Activated CD8-positive, alpha-beta memory T cell treated with anti-CD3 and anti-CD28 coated beads, Interleukin-2, amount 50 U/mL, for 1 hour (primary cell): Measurements from ENCODE around the gene FGG.

ENCODE experiments used
- DNase-seq: peaks from one replicate; pipeline ENCODE4 v3.0.0-alpha.2; 2020; ENCODE audit errors: extremely low read depth

Gene FGG

DNA sequence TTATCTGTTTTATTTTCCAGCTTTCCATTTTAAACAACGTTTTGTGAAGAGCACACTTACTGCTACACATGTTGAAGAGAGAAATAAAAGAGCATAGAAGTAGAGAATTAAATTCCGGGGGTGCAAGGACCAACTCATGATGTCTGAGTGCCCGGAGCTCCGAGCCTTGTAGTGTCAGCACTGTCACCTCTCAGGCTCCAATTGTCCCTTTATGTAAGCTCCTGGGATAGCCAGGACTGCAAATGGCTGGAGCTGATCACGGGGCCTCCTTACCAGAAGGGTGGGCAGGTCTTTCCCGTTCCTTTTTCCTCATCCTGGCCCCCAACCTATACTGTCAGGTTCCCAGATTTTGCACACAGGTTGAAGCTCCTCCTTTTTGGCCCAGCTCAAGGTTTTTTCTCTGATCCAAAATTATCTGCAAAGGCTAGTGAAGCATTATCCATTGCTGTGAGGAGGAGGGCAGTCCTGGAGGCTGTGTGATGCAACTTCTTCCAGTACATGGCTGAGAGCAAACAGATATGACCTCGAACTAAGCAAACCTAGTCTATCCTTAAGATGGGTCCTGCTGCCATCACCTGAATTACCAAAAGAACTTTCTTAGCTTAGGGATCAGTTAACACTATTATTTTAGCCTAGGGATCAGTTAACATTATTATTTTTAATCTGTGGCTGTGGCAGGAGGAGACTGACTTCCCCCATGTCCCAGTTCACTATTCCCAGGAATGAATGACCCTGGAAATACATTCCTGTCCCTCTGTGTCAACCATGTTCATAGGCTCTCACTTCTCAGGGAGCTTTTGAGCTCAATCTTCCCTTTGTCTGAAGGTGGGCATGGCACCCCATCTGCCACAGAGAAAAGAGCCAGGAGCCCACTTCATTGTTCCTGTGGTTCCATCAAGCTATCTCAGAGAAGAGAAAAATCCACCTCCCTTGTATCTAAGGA is at the start of gene FGG:
Gene FGG, minus strand, starts transcription at position 185 of the 943 bp plus-strand sequence. Its CDS starts 47 bp downstream, at position 138.
- no peak for DNase-seq

DNA sequence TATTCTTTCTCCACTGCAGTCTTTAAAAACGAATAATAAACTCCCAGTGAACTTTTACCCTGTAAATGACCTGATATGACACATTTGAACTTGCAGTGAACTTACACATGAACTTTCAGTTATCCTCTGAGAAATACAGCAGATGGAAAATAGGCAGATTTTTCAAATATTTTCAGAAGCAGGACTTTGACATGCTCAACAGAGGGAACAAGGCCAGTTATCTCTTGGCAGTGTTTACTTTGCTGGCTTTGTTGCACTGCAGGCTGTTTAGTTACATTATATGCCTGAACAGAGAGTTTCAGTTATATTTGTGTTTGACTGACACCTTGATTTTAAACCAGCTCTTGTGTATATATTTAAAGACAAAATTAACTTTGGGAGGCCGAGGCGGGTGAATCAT is 47.6 kb upstream of the FGG start:
- DNase-seq = no peak

DNA sequence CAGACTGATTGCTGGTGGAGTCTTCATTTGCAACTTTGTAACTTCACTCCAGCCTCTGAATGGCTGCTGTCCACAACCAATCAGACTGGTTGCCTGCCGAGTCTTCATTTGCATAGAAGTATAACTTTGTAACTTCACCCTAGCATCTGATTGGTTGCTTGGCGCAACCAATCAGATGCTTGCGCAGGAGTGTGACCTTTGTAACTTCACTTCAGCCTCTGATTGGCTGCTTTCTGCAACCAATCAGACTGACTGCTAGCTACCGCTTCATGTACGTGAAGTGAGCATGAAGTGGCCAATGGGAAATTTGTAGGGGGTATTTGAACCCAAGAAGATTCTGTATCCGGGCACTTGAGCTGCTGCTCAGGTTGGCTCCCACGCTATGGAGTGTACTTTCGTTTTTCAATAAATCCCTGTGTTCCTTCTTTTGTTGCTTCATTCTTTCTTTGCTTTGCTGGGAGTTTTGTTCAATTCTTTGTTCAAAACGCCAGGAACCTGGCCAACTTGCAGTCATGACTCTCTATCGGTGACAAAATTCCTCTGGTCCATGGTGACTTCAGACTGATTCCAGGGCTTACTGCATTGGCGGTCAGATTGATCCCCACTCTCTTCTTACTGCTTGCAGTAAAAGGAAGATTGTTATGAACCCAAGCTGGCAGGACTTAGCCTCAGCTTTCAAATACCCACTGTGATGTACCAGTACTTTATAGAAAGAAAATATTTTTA is 46.4 kb upstream of the FGG start:
- no peak for DNase-seq

DNA sequence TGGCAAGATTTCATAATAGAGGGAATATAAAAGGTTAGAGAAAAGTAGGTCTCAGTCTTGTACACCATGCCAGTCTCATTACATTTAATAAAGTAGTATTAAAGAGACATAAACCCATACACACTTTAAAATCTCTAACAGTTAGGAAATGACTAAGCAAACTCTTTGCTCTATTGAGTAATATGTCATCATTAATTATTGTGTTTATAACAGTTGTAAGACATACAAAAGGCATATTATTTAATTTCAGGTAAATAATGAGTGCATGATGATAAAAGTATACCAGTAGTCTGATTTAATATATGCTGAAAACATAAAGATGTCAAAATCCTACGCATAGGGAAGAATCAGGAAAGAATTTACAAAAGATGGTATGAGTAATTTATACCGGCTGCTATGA is 31.0 kb upstream of the FGG start:
- no peak for DNase-seq

DNA sequence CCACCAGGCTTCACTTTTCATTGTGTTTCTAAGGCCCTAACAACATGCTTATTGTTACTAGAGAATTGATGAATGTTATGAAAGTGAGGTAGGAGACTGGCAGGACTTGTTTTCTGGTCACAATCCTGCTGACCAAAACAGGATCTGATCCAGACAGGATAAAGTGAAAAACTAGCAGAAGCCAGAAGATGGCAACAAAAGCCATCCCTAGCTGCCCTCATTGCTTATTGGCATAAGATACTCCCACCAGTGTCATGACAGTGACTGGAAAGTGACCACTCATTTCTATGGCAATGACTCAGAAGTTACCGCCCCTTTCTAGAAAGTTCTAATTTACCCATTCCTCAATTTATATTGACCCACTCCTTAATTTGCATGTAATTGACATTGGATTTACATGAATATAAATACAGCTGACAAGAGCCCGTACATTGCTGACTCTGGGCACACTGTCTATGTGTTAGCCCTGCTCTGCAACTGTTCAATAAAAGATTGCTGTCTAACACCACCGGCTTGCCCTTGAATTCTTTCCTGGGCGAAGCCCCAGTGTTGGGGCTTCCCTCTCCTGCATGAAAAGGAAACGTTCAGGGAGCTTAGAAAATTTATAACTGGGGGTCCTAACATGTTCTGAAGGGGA is 30.0 kb upstream of the FGG start:
- no peak for DNase-seq

DNA sequence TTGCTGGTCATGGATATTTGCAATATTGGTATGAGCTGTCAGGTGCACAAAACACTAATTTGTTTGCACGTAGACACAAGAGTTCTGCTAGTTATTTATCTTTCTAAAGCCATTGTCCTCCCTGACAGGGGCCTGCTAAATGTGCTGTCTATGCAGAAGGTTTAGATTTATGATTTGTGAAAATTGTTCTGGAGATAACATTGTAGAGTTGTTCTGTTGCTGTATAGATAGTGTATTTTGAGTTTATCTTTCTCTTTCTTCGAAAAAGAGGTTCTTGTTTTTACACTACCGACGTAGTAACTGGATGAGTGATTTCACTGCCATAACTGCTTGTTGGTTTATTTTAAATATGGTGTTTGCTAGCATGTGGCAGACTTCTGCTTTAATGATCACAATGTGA is 28.5 kb upstream of the FGG start:
- no peak for DNase-seq

DNA sequence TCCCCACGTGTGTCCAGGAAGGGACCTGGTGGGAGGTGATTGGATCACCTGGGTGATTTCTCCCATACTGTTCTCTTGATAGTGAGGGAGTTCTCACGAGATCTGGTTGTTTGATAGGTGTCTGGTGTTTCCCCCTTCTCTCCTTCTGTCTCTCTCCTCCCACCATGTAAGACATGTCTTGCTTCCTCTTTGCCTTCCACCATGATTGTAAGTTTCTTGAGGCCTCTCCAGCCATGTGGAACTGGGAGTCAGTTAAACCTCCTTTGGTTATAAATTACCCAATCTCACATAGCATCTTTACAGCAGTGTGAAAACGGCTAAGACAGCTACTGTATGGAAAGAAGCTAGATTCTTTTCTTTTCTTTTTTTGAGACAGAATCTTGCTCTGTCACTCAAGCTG is 21.6 kb upstream of the FGG start:
- no peak for DNase-seq

DNA sequence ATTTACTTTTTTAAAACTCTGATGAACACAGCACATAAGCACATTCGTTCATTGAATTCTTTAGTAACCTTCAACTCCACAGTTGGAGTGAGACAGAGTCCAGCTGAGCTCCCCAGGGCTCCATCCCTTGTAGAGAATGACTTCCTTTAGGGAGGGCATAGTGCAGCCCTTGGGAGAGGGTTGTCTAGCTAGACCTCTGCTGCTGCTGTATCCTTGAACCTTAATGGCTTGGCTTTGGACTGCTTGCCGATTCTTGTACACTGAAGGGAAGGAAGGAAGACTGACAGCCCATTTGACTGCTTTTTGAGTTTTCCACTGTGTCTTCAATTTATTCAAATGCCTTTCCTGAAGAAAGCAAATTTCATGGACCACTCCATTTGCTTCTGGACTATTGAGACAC is 19.4 kb upstream of the FGG start:
- no peak for DNase-seq

DNA sequence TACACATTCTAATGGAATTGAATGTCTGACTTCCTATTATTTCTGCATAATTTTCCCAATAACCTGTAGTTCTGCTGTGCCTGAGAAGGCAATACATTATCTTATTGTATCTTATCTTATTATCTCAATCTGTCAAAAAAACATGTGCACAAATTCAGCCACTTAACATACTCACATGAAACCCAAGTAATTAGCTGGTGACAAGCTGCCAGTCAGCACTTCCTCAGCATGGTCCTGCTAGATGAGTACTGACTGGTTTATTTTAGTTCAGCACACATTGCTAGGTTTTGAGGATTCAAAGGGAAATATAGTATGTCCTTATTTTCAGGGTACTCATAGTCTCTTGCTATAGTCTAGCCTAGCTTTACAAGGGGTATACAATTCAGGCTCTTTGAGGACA is 17.9 kb upstream of the FGG start:
- no peak for DNase-seq

DNA sequence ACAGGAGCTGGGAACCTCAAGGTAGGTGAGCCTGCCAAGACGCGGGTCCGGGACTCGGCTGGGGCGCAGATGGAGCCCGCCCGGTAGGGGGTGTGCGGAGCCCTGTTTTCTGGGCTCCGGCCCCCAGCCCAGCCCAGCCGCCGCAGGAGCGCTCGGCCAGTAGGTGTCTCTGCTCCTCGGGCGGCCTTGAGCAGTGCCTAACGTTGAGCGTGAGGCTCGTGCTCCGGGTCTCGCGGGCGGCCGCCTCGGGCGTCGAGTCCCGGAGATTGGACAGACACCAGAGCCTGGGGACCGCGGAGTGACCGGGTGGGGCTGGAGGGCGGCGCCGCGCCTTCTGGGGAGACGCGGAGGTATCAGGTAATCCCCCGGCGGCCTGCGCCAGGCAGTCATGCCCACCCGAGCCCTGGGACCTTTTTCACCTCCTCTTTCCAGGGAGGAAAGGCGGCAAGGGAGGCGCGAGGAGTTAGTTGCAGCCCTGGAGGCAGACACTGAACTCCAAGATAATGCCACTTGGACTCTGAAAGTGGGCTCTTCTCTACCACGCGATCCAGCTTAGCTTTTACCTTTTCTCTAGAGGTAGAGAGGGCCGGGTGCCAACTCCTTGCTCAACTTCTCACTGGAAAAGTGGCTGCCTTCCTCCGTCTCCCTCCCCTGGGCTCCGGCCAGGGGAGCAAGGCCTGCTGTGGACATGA is 14.5 kb upstream of the FGG start:
- no peak for DNase-seq

DNA sequence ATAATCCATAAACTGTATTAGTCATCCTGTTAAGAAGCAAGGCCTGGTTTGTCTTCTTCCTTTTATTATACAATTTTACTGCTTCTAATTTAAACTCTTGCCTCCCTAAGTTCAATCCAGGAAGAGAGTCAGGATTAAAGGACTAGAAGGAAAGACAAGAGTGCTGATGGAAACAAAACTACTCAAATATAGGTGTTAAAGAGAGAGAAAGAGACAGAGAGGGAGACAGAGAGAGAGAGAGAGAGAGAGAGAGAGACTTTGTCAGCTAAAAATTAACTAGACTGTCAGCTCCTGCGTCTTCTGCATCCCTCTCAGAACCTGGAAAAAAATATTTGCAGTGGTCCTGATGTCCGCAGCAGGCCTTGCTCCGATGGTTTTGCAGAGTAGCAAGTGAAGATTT is 13.5 kb upstream of the FGG start:
- DNase-seq = no peak

DNA sequence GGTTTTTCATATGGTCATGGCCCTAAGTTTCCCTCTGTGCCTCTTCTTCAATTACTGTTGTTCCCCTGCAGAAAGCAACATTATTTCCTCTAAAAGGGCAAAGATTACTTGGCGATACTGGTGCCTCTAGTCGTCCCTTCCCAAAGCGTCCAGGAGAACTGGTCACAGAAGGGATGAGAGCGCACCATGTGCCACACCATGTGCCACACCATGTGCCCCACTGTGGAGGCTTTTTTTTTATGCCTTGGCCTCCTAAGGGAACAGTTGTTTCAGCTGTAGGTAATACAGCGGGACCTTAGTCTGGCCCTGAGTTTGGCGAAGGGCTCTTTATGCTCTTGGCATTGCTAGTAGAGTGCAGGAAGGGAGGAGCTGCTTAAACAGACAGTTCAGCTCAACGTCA is 11.5 kb upstream of the FGG start:
- DNase-seq = no peak

DNA sequence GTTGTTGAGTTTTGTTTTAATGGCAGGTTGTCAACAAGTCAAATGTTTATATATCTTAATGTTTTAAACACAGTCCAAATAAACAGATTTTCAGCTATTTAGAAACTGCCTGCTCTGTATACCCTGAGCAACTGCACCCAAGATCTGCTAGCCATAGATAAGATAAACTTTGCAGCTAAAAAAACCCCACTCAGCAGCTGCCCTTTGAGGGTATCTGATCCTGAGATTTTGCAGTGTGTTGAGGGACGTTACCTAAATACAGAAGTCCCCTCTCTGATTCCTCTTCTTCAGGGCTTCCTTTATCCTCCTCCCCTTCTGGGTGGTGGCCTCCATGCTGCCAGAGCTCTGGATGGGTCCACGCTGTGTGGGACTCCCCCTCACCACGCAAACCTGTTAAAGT is 11.0 kb upstream of the FGG start:
- DNase-seq = no peak

DNA sequence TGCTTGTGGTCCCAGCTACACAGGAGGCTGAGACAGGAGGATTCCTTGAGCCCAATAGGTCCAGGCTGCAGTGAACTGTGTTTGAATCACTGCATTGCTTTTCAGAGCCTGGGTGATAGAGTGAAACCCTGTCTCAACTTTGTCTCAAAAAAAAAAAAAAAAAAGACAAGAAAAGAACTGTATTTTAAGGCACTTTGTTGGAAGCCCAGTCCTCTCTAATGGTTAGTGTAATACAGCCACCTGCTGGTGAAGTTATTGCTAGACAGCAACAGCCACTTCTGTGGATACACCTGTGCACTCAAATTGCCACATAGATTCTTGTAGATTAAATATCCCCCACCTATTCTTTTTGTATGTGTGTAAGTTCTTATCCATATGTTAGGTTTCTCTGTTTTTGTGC is 10.1 kb upstream of the FGG start:
- no peak for DNase-seq

DNA sequence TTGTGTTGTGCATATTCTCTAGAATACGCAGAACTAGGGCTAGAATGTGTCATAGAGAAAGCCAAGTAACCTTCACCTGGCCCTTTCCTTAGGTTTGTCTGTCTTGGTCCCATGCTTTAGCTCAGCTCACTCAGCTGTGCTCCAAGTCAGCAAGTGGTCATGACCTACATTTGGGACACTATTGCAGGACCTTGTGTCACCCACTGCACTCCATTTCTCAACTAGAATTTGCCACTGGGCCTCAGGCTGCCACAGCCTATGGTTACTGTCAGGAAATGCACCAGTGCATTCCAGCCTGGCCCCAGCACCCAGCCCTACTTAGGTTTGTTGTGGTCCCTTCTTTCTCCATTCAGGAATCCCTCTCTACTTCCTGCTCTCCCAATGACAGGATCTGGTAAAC is 7.7 kb upstream of the FGG start:
- DNase-seq = no peak

DNA sequence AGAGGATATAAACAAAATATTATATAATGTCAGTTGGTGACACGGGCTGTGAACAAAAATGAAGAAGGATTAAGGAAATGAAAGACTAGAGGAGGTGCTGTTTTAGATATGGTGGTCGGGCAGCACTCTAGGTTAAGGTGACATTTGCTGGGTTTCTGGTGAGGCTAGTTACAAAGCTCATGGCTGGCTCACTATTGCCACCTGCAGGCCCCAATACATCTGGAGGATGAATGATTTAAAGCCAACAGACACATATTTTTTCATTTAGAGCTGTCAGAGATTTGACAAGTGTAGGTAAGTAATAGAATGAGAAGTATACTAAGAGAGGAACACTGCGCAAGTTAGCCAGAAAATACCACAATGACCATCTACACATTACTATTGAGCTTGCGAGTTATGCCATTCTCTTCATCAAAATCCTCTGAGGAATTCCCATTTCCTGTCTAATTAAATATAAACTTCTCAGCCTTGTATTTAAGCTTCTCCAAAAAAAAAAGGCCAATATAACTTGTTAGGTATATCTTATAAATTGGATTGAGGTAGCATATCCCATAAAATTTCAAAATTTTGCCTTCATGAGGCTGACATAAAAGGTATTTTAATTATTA is 6.4 kb upstream of the FGG start:
- DNase-seq = peak; percentile 7

DNA sequence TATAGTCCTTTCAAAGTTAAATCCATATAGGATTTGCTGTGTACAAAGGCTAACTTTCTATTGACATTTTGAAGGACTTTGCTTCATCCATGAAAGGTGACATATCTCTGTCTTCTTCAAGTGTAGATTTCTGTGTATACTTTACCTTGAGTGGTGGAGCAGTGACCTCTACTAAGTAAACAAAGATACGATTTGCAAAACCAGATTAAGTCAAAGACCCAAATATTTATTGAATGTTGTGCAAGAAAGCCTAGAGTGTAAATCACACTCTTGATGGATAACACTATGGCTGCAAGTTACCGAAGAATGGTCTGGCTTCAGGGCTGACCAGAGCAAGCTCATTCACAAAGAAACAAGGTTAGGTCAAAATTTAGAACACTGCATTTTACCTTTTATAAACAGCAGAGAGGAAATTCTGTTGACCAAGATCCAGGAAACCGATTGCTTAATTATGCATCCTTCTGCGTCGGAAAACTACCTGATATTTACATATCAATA is 5.4 kb upstream of the FGG start:
- no peak for DNase-seq

DNA sequence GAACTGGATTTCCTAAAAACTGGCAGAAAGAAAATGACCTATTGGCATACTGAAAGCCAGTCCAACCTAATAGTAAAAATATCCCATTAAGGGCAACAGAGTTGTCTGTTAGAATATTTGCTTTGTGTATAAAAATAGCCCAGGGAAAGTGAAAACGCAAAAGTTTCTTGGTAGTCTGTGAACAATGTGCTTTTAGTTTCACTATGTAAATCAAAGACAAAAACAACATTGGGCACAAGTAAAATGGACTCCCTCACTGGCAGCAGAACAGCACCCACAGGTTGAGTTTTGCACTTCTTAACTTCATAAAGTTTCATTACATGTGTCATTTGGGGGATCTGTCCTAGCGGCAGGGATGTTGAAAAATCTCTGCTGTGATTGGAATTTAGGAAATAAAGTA is 4.3 kb upstream of the FGG start:
- no peak for DNase-seq

DNA sequence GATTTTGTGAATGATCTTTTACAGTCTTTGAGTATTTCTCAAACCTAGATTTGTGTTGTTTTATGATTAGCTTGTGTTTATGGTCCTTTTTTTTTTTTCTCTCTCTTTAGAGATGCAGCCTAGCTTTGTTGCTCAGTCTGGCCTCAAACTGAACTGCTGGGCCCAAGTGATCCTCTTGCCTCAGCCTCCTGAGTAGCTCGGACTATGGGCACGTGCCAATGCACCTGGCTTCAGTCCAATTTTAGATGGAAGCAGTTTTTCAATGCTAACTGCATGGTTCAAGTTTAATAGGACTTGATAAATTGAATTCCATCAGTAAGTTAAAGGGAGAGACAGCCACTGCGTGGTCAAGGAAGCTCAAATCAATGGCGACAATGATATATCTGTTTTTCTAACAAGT is 3.8 kb upstream of the FGG start:
- no peak for DNase-seq

DNA sequence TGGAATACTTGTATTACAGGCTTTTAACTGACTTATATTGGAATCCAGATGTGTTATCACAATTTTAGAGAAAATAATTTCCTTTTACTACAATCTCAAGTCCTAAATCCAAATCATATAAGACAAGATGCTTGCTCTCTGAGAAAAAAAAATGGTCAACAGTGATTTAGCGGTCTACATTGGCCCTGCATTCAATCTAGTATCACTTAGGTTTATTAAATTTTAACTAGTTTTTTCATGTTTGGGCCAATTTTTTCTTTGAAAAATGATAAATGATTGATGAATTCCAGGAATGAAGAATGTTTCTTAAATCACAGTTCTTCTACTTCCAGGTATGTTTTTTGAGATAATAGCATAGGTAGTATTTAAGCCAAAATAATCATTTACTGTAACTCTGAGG is 2.8 kb upstream of the FGG start:
- no peak for DNase-seq

DNA sequence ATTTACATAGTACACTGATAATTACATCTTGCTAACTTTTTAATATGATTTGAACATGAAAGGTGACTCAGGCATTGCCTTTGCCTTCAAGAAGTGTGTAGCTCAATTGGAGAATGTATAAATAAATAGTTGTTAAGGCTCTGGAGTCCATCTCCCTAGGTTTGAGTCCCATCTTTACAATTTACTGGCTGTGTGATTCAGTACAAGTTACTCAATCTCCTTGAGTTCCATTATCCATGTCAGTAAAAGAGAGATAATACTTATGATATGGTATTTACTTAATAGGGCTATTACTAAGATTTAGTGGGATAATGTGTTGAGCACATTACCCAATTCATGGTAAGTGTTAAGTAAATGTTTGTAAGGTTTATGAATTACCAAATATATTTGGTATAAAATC is 1.9 kb upstream of the FGG start:
- DNase-seq = no peak

DNA sequence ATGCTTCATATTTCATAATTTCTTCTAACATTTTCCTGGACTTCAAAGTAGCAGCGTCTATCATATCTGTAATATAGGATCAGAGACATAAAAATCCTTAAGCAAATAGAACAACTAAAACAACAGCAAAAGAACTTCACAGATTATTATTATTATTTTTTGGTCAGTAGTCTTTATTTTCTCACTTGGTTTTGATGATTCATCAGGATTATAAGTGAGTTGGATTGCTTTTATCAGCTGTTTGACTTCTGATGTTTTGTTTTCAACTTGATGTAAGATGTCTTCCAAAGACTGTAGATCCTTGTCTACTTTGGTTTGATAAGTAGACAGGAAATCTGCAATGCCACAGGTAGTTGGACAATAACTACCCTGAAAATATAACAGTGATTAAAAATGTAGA is 623 bp downstream of the FGG start:
- no peak for DNase-seq
